H4 (cell line): ENCODE data around the gene RIOK1. TPM values are rescaled to one million over a fixed set of nuclear protein-coding genes. Genes with fewer than 3 reads are reported as not detected.
"Not testable (repeated sequence)": the region's sequence is repeated elsewhere in the genome, so short reads cannot be mapped to it uniquely, and the experiment has no call there.

Experiments used
- DNase-seq: peaks from one replicate; pipeline ENCODE4 v3.0.0-alpha.2; 2015; ENCODE audit warnings: low spot score
- total RNA-seq: library from RNA; depleted of rRNA; stranded (reverse); fragments of >200 nt; shearing (Covaris generic); gene quantifications from 2 replicates; pipeline ENCODE4 v1.2.3, GENCODE V29; 2014; rRNA removed

The RIOK1 gene
- total RNA-seq, 1 experiment from 2014 or later = 16.9 TPM

DNA sequence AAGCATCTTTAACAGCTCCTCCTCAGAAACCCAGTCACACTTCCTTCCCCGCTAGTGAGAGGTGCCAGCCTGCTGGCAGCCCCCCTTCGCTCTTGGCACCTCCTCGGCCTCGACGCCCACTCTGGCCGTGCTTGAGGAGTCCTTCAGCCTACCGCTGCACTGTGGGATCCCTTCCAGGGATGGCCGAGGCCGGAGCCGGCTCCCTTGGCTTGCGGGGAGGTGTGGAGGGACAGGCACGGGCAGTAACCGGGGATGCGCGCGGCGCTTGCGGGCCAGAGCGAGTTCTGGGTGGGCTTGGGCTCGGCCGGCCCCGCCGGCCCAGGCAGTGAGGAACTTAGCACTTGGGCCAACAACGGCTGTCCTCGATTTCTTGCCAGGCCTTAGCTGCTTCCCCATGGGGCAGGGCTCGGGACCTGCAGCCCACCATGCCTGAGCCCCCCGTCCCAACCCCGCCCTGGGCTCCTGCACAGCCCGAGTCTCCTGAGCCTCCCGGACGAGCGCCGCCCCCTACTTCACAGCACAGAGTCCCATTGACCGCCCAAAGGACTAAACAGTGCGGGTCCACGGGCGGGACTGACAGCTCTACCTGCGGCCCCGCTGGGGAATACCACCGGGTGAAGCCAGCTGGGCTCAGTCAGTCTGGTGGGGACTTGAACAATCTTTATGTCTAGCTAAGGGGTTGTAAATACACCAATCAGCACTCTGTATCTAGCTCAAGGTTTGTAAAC is 51.6 kb downstream of the RIOK1 start:
- no peak for DNase-seq

- DNase-seq = no peak
These were observed 52.9 kb downstream of the RIOK1 start for GRCh38 chr6:7442467-7442866.

- no peak for DNase-seq
These were observed 55.5 kb downstream of the RIOK1 start for GRCh38 chr6:7445101-7445500.

DNA sequence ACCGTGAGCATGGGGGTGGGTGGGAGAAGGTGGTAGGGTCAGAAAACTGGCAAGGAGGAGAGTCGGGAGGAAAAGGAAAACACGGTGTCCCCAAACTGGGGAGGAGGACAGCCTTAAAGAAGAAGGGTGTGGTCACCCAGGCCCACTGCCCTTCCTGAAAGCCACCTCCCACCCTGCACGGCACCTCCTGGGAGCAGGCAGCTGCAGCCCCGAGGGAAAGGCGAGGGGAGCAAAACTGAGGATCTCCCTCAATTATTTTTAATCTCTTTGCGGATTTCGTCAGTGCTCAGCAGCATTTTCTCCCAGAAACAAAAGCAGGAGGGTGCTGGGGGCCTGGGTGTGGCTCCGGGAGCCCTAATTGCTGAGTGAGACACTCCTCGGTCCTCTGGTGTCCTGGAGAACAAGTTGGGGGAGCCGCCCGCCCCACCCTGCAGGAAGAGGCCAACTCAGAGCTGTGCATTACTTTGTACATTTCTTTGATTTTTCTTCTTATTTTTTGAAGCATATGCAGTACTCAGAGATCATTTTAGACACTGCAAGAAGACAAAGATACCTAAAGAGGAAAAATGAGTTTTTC is 56.4 kb downstream of the RIOK1 start:
- DNase-seq = no peak

DNA sequence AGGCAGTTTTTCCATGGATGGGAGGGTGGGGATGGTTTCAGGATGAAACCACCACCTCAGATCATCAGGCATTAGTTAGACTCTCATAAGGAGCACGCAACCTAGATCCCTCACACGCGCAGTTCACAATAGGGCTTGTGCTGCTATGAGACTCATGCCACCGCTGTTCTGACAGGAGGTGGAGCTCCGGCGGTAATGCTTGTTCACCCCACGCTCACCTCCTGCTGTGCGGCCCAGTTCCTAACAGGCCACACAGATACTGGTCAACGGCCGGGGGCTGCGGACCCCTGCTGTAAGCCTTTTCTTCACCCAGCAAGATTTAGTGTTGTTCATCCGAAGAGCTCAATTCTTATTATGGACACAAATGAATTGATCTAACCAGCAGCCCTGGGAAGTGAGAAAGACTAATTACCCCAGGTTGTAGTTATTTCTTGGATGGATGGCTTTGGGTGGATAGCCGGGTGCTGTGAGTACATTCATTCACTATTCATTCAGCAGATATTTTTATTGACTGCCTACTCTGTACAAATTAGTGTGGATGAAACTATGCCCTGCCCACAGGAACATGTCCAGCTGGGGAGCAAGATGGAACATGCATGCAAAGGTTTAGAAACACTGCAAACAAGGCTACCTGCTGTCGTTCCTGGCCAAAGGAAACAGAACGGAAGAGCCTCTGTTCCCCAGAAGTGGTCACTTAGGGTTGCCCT is 57.2 kb downstream of the RIOK1 start:
- no peak for DNase-seq

DNA sequence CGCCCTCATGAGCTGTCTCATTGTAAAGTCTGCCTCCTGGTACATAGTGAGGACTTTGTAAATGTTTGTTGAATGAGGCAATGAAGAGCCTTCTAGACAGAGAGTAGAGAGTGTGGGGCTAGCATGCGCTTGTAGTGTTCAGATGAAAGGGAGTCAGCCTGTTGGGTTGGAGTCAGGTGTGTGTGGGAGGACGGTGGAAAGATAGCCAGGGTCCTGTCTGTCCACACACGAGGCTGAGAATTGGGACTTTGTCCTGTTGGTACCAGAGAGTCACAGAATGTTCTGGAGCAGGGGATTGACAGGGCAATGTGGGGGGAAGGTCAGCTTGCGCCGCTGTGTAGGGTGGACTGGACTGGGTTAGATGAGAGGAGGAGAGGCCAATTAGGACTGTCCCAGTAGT is 58.6 kb downstream of the RIOK1 start:
- no peak for DNase-seq

GRCh38 chr6:7449018-7449417 is 59.4 kb downstream of the RIOK1 start:
- no peak for DNase-seq

DNA sequence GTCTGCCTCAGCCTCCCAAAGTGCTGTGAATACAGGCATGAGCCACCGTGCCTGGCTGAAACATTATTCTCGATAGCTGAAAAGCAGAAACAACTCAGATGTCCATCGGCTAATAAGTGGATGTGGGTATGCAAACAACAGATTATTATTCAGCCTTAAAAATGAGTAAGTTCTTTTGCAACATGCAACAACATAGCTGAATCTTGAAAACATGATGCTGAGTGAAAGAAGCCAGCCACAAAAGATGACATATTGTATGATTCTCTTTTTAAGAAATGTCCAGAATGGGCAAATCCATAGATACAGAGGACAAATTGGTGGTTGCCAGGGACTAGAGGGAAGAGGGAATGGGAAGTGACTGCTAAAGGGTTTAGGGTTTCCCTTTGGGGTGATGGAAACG is 61.7 kb downstream of the RIOK1 start:
- DNase-seq = no peak

DNA sequence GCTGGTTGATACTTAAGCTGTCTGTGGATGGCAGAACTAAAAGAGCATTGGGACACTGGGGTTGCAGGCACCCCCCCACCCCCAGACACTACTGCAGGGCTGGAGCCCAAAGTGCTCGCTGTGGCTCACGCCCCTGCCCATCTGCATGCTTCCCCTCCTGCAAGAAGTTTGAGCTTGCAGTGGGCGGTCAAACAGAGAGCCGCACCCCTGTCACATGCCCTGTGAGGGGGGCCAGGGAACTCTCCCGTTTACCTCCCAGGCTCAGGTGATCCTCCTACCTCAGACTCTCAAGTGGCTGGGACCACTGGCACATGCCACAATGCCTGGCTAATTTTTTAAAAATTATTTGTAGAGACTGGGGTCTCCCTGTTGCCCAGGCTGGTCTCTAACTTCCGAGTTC is 63.3 kb downstream of the RIOK1 start:
- DNase-seq = no peak

GRCh38 chr6:7454696-7455358 is 65.2 kb downstream of the RIOK1 start:
- DNase-seq = no peak

DNA sequence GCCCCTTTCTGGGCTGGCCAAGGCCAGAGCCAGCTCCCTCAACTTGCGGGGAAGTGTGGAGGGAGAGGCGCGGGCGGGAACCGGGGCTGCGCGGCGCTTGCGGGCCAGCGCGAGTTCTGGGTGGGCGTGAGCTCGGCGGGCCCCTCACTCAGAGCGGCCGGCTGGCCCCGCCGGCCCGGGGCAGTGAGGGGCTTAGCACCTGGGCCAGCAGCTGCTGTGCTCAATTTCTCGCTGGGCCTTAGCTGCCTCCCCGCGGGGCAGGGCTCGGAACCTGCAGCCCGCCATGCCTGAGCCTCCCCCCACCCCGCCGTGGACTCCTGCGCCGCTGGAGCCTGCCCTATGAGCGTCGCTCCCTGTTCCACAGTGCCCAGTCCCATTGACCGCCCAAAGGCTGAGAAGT is 66.7 kb downstream of the RIOK1 start:
- DNase-seq = not testable (repeated sequence)

DNA sequence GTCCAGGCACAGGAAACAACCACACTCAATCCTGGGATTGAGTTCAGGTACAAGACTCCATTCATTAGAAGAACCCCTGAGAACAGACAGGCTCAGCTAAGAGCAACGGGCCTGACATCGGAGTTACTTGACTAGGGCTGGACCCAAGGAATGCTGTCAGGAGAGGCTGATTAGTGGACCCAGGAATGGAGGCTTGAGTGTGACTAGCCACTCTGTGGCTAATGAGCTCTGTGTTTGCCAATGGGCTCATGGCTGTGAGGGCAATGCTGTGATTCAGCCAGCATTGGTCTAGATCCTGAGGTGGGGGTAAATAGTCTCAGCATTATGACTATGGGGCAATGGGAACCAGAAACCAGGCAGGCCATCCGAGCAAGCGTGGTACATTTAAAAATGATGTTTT is 71.8 kb downstream of the RIOK1 start:
- DNase-seq = no peak

GRCh38 chr6:7463785-7464184 is 74.2 kb downstream of the RIOK1 start:
- DNase-seq = no peak

- no peak for DNase-seq
These were observed 77.6 kb downstream of the RIOK1 start for GRCh38 chr6:7467007-7467897.

Other genes starting within 250 kb of the RIOK1 start
- gene SSR1, start 76.6 kb upstream of the RIOK1 start, total RNA-seq = 107 and 127 TPM in 2 replicates
- gene CAGE1, start 66 bp upstream of the RIOK1 start, total RNA-seq = not detected in 2 replicates
- 0.02 and 0.04 TPM in 2 replicates for gene DSP, start 151.9 kb downstream of the RIOK1 start, total RNA-seq
- 6.4 and 6.6 TPM in 2 replicates for gene SNRNP48, start 200.4 kb downstream of the RIOK1 start, total RNA-seq